Measurements from ENCODE around the gene NPB. TPM values are rescaled to one million over a fixed set of nuclear protein-coding genes. Genes with fewer than 3 reads are reported as not detected.

NPB gene
- total and polyA plus RNA-seq, 2 donors (not counting 1 experiment from before 2014, with no cell fraction given): 0.31 to 0.83 TPM

DNA sequence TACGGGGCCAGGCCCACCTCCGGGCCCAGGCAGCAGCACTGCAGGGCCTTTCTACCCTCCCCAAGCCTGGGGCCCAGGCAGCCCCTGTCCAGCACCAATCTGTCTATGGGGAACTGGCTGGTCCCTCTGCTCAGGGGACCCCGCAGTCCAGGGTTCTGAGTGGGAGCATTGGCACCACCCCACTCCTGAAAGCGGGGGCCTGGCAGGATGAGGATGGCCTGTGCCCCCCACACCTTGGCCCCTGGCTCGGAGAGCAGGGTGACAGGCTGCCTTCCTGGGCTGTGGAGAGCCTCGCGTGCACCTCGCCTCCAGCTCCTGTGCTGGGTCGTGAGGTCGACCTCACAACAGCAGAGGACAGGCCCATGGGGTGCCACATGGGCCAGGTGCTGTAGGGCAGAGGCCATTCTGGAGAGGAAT is 1.4 kb downstream of the NPB start:
- Histone ChIP-seq H4K20me1 (ENCODE audit: control insufficient read depth, extremely low read depth, insufficient read depth, low read length) (no peaks in the 10 kb centered on the region), H3K9me3 (ENCODE audit: control insufficient read depth, insufficient read depth, low read depth, low read length) (no peaks in the 10 kb centered on the region), H2AFZ (ENCODE audit: low read length) (no peak overlapping the region), H3K79me2 (ENCODE audit: control insufficient read depth, insufficient read depth, low read length) (no peaks in the 10 kb centered on the region), H3K9ac (ENCODE audit: insufficient read depth, low read length) (no peak overlapping the region), H3K27me3 (ENCODE audit: control insufficient read depth, insufficient read depth, low read length) (no peaks in the 10 kb centered on the region), H3K36me3 (ENCODE audit: control insufficient read depth, insufficient read depth, low read length) (peaks cover 32% of the 10 kb centered on the region), H3K4me3 (replicated peaks in 1 of 4; ENCODE audit: control extremely low read depth in 1 of 4, insufficient read depth in 1 of 4, low read depth in 3 of 4, low read length in 4 of 4) (no peak overlapping the region), H3K4me1 (ENCODE audit: control insufficient read depth, extremely low read depth, insufficient read depth, low read length) (no peaks in the 10 kb centered on the region), H3K27ac (ENCODE audit: insufficient read depth, low read length) (no peak overlapping the region), H3K4me2 (ENCODE audit: extremely low read depth, insufficient read depth, low read length) (no peak overlapping the region)
- DNase-seq (ENCODE audit: low read depth in 2 of 2): no peak
- TF ChIP-seq EZH2 (IDR thresholded peaks at IDR 0.05; ENCODE audit: low read length, missing control alignments): no peak
- TF ChIP-seq, protein P1, sequence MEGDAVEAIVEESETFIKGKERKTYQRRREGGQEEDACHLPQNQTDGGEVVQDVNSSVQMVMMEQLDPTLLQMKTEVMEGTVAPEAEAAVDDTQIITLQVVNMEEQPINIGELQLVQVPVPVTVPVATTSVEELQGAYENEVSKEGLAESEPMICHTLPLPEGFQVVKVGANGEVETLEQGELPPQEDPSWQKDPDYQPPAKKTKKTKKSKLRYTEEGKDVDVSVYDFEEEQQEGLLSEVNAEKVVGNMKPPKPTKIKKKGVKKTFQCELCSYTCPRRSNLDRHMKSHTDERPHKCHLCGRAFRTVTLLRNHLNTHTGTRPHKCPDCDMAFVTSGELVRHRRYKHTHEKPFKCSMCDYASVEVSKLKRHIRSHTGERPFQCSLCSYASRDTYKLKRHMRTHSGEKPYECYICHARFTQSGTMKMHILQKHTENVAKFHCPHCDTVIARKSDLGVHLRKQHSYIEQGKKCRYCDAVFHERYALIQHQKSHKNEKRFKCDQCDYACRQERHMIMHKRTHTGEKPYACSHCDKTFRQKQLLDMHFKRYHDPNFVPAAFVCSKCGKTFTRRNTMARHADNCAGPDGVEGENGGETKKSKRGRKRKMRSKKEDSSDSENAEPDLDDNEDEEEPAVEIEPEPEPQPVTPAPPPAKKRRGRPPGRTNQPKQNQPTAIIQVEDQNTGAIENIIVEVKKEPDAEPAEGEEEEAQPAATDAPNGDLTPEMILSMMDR (conservative IDR thresholded peaks at IDR 0.05 in 1 of 2, IDR thresholded peaks at IDR 0.05 in 1 of 2; ENCODE audit: low read depth in 1 of 2, low read length in 2 of 2): no peak

DNA sequence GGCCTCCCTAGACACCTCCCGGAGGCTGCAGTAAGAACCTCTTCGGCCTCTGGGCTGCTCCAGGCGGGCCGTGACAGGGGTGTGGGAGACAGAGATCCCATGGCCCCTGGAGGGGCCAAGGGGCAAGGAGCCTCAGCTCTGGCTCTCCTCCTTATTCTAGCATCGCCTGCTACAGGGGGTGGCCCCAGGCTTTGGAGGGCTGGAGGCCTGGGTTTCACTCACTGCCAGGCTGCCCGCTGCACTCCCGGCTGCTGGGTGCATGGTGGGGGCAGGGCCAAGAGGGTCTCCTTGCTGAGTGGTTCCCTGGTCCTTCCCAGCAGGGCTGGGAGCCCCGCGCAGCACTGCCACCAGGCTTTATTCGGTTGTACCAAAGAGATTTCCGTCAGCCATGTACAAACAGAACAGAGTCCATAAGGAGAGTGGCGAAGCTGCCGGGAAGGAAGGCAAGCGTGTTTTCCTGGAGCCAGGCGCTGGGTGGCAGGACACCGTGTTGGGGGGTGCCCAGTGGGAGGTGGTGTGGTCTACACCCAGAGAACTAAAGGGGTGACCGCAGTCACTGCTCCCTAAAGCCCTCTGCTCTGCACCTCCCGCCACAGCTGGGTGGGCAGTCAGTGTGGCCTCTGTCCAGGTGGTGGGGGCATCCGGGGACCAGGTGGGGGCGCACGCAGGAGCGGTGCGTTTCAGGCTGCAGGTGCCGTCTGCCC is 2.0 kb downstream of the NPB start:
- H3K4me2 ChIP-seq (ENCODE audit: extremely low read depth, insufficient read depth, low read length): no peak overlapping the region
- H3K9ac ChIP-seq (ENCODE audit: insufficient read depth, low read length): no peak overlapping the region
- no peaks in the 10 kb centered on the region for H3K79me2 ChIP-seq (ENCODE audit: control insufficient read depth, insufficient read depth, low read length)
- H4K20me1 ChIP-seq (ENCODE audit: control insufficient read depth, extremely low read depth, insufficient read depth, low read length): no peaks in the 10 kb centered on the region
- H2AFZ ChIP-seq (ENCODE audit: low read length): no peak overlapping the region
- no peak for DNase-seq (ENCODE audit: low read depth in 2 of 2)
- no peak overlapping the region for H3K27ac ChIP-seq (ENCODE audit: insufficient read depth, low read length)
- TF ChIP-seq, protein P1 (conservative IDR thresholded peaks at IDR 0.05 in 1 of 2, IDR thresholded peaks at IDR 0.05 in 1 of 2; ENCODE audit: low read depth in 1 of 2, low read length in 2 of 2): no peak
- TF ChIP-seq EZH2 (IDR thresholded peaks at IDR 0.05; ENCODE audit: low read length, missing control alignments): no peak
- no peak overlapping the region for H3K4me3 ChIP-seq (replicated peaks in 1 of 4; ENCODE audit: control extremely low read depth in 1 of 4, insufficient read depth in 1 of 4, low read depth in 3 of 4, low read length in 4 of 4)
- no peaks in the 10 kb centered on the region for H3K27me3 ChIP-seq (ENCODE audit: control insufficient read depth, insufficient read depth, low read length)
- H3K9me3 ChIP-seq (ENCODE audit: control insufficient read depth, insufficient read depth, low read depth, low read length): no peaks in the 10 kb centered on the region
- peaks cover 29% of the 10 kb centered on the region for H3K36me3 ChIP-seq (ENCODE audit: control insufficient read depth, insufficient read depth, low read length)
- H3K4me1 ChIP-seq (ENCODE audit: control insufficient read depth, extremely low read depth, insufficient read depth, low read length): no peaks in the 10 kb centered on the region

DNA sequence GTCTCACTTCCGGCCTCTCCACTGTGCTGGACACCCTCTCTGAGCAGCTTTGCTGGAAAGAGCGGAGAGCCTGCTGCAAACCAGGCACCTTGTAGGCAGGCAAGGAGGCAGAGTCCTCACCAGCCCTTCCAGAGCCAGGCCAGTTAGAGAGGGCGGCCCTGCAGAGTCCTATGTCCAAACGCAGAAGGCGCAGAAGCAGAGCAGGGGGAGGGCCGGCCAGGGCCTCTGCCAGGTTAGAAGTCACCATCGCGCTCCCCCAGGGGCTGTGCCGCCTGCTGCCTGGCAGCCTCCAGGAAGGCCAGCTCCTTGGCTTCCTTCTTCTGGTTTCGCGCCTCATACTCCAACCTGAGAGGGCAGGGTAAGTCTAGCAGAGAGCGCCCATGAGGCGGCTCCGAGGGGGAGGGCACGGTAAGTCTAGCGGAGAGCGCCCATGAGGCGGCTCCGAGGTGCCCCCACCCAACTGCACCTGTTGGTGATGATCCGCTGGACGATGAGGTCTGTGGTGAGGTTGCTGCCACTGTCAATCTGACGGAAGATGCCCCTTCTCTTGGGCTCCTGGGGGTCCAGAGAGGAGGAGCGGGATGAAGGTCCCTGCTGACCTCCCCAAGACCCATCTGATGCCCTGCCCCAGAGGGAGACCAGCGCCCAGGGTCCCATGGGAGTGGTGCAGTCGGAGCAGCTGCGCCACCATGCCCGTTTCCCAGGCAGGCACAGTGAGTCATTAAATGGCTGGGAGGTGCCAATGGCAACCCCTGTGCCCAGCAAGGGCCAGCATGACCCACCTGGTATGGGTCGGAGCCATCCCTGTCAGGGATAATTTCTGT is 2.8 kb downstream of the NPB start:
- Histone ChIP-seq H3K27ac (ENCODE audit: insufficient read depth, low read length) (no peak overlapping the region), H3K9ac (ENCODE audit: insufficient read depth, low read length) (no peak overlapping the region), H4K20me1 (ENCODE audit: control insufficient read depth, extremely low read depth, insufficient read depth, low read length) (no peaks in the 10 kb centered on the region), H3K9me3 (ENCODE audit: control insufficient read depth, insufficient read depth, low read depth, low read length) (no peaks in the 10 kb centered on the region), H3K27me3 (ENCODE audit: control insufficient read depth, insufficient read depth, low read length) (no peaks in the 10 kb centered on the region), H3K36me3 (ENCODE audit: control insufficient read depth, insufficient read depth, low read length) (peaks cover 27% of the 10 kb centered on the region), H3K4me2 (ENCODE audit: extremely low read depth, insufficient read depth, low read length) (no peak overlapping the region), H3K4me3 (replicated peaks in 1 of 4; ENCODE audit: control extremely low read depth in 1 of 4, insufficient read depth in 1 of 4, low read depth in 3 of 4, low read length in 4 of 4) (no peak overlapping the region), H2AFZ (ENCODE audit: low read length) (no peak overlapping the region), H3K4me1 (ENCODE audit: control insufficient read depth, extremely low read depth, insufficient read depth, low read length) (peaks cover under 1% of the 10 kb centered on the region), H3K79me2 (ENCODE audit: control insufficient read depth, insufficient read depth, low read length) (no peaks in the 10 kb centered on the region)
- no peak for TF ChIP-seq EZH2 (IDR thresholded peaks at IDR 0.05; ENCODE audit: low read length, missing control alignments)
- TF ChIP-seq, protein P1 (conservative IDR thresholded peaks at IDR 0.05 in 1 of 2, IDR thresholded peaks at IDR 0.05 in 1 of 2; ENCODE audit: low read depth in 1 of 2, low read length in 2 of 2): no peak
- DNase-seq (ENCODE audit: low read depth in 2 of 2): no peak

Data from fibroblast of lung (primary cell).